ENCODE measurements around the gene POLR3B. TPM values are rescaled to one million over a fixed set of nuclear protein-coding genes. Genes with fewer than 3 reads are reported as not detected.
"Not testable (repeated sequence)": the region's sequence is repeated elsewhere in the genome, so short reads cannot be mapped to it uniquely, and the experiment has no call there.

POLR3B gene
- total RNA-seq, 1 donor from 2014 or later: 11.4 TPM

GRCh38 chr12:106342397-106343213 lies 14.9 kb upstream of the POLR3B start:
- DNase-seq (ENCODE audit: low read depth): peak; percentile 75

GRCh38 chr12:106343214-106343528 lies 14.4 kb upstream of the POLR3B start:
- DNase-seq (ENCODE audit: low read depth): no peak

- no peak for DNase-seq (ENCODE audit: low read depth)
Observed at GRCh38 chr12:106344131-106344530, 13.4 kb upstream of the POLR3B start.

GRCh38 chr12:106345746-106346145 lies 11.8 kb upstream of the POLR3B start:
- peak; percentile 35 for DNase-seq (ENCODE audit: low read depth)

- DNase-seq (ENCODE audit: low read depth): no peak
Observed at GRCh38 chr12:106348411-106348810, 9.1 kb upstream of the POLR3B start.

- DNase-seq (ENCODE audit: low read depth): no peak
Observed at GRCh38 chr12:106353175-106353574, 4.4 kb upstream of the POLR3B start.

- peak; percentile 80 for DNase-seq (ENCODE audit: low read depth)
Observed at GRCh38 chr12:106358396-106359241, 1.1 kb downstream of the POLR3B start.

- no peak for DNase-seq (ENCODE audit: low read depth)
Observed at GRCh38 chr12:106359646-106360399, 2.3 kb downstream of the POLR3B start.

GRCh38 chr12:106360400-106360994 lies 2.9 kb downstream of the POLR3B start:
- no peak for DNase-seq (ENCODE audit: low read depth)

GRCh38 chr12:106362971-106363370 lies 5.4 kb downstream of the POLR3B start:
- DNase-seq (ENCODE audit: low read depth): no peak

GRCh38 chr12:106364261-106364660 lies 6.7 kb downstream of the POLR3B start:
- DNase-seq (ENCODE audit: low read depth): no peak

- no peak for DNase-seq (ENCODE audit: low read depth)
Observed at GRCh38 chr12:106369624-106370346, 12.2 kb downstream of the POLR3B start.

GRCh38 chr12:106378788-106379187 lies 21.2 kb downstream of the POLR3B start:
- no peak for DNase-seq (ENCODE audit: low read depth)

- DNase-seq (ENCODE audit: low read depth): no peak
Observed at GRCh38 chr12:106380954-106381353, 23.4 kb downstream of the POLR3B start.

- not testable (repeated sequence) for DNase-seq (ENCODE audit: low read depth)
Observed at GRCh38 chr12:106381866-106382265, 24.3 kb downstream of the POLR3B start.

GRCh38 chr12:106386813-106387535 lies 29.4 kb downstream of the POLR3B start:
- peak; percentile 39 for DNase-seq (ENCODE audit: low read depth)

- DNase-seq (ENCODE audit: low read depth): no peak
Observed at GRCh38 chr12:106387848-106388377, 30.4 kb downstream of the POLR3B start.

- DNase-seq (ENCODE audit: low read depth): no peak
Observed at GRCh38 chr12:106389151-106389550, 31.6 kb downstream of the POLR3B start.

GRCh38 chr12:106392759-106393158 lies 35.2 kb downstream of the POLR3B start:
- no peak for DNase-seq (ENCODE audit: low read depth)

GRCh38 chr12:106409878-106410277 lies 52.3 kb downstream of the POLR3B start:
- DNase-seq (ENCODE audit: low read depth): peak; percentile 13
